HepG2 (cell line): ENCODE results near the gene DNAAF3. TPM values are rescaled to one million over a fixed set of nuclear protein-coding genes. Genes with fewer than 3 reads are reported as not detected.

ENCODE experiments used
- CENPBD1 ChIP-seq: sonication (generic); formaldehyde crosslinking; IDR thresholded peaks from 2 replicates; pipeline ENCODE4 v1.8.0; 2022; ENCODE audit warnings: missing genetic modification reagents, low read depth, mild to moderate bottlenecking, borderline replicate concordance
- CREB3 ChIP-seq: sonication (generic); formaldehyde crosslinking; IDR thresholded peaks from 2 replicates; pipeline ENCODE4 v1.5.0; 2020; ENCODE audit warnings: missing genetic modification reagents
- ETS1 ChIP-seq: sonication (generic); formaldehyde crosslinking; IDR thresholded peaks from 2 replicates; pipeline ENCODE4 v1.4.0; 2020; ENCODE audit warnings: missing genetic modification reagents
- GTF2F1 ChIP-seq: fragments of 150-350 bp; IDR thresholded peaks from 2 replicates; pipeline ENCODE4 v1.6.1; 2014; ENCODE audit warnings: low read length
- MAZ ChIP-seq, 2 experiments: sonication (generic) in 1 of 2; formaldehyde crosslinking in 1 of 2; IDR thresholded peaks; 2 replicates each; pipeline versions ENCODE4 v1.5.0 to v1.6.1; 2012 to 2020; ENCODE audit warnings: low read depth in 2 of 2, mild to moderate bottlenecking in 2 of 2, borderline replicate concordance in 1 of 2, improper control_type of control experiment in 1 of 2, low read length in 1 of 2, missing genetic modification reagents in 1 of 2, moderate library complexity in 1 of 2
- NFYB ChIP-seq: sonication (generic); formaldehyde crosslinking; IDR thresholded peaks from 2 replicates; pipeline ENCODE4 v1.4.0; 2020; ENCODE audit warnings: missing genetic modification reagents
- NR1H2 ChIP-seq: sonication (generic); formaldehyde crosslinking; IDR thresholded peaks from 2 replicates; pipeline ENCODE4 v1.8.1; 2022; ENCODE audit warnings: low read depth, missing genetic modification reagents, borderline replicate concordance
- RXRA ChIP-seq: sonication (generic); formaldehyde crosslinking; IDR thresholded peaks from 2 replicates; pipeline ENCODE4 v1.5.1; 2020; ENCODE audit warnings: missing genetic modification reagents
- SOX5 ChIP-seq: IDR thresholded peaks from 2 replicates; pipeline ENCODE4 v1.6.1; 2016; ENCODE audit warnings: borderline replicate concordance
- TFAP4 ChIP-seq: sonication (generic); IDR thresholded peaks from 2 replicates; pipeline ENCODE4 v1.6.1; 2016; ENCODE audit warnings: low read depth, borderline replicate concordance
- TOPORS ChIP-seq: sonication (generic); formaldehyde crosslinking; IDR thresholded peaks from 2 replicates; pipeline ENCODE4 v1.8.0; 2023; ENCODE audit warnings: mild to moderate bottlenecking, missing genetic modification reagents
- ZFYVE20 ChIP-seq: sonication (generic); formaldehyde crosslinking; IDR thresholded peaks from 2 replicates; pipeline ENCODE4 v1.8.0; 2023; ENCODE audit warnings: low read depth, mild to moderate bottlenecking, moderate library complexity, missing genetic modification reagents, borderline replicate concordance
- ZNF235 ChIP-seq: sonication (generic); formaldehyde crosslinking; IDR thresholded peaks from 2 replicates; pipeline ENCODE4 v1.8.1; 2023; ENCODE audit warnings: mild to moderate bottlenecking, missing genetic modification reagents, borderline replicate concordance
- ZNF30 ChIP-seq: sonication (generic); formaldehyde crosslinking; IDR thresholded peaks from 2 replicates; pipeline ENCODE4 v1.5.0; 2020; ENCODE audit warnings: mild to moderate bottlenecking, missing genetic modification reagents
- ZNF382 ChIP-seq: sonication (generic); formaldehyde crosslinking; IDR thresholded peaks from 2 replicates; pipeline ENCODE4 v1.5.0; 2020; ENCODE audit warnings: missing genetic modification reagents, mild to moderate bottlenecking, borderline replicate concordance
- ZNF510 ChIP-seq: sonication (generic); formaldehyde crosslinking; IDR thresholded peaks from 2 replicates; pipeline ENCODE4 v1.4.0; 2020; ENCODE audit warnings: low read depth, mild to moderate bottlenecking, missing genetic modification reagents
- ZNF512B ChIP-seq: sonication (generic); formaldehyde crosslinking; IDR thresholded peaks from 2 replicates; pipeline ENCODE4 v1.5.1; 2020; ENCODE audit warnings: missing genetic modification reagents, mild to moderate bottlenecking, borderline replicate concordance
- ZNF572 ChIP-seq: sonication (generic); formaldehyde crosslinking; IDR thresholded peaks from 2 replicates; pipeline ENCODE4 v1.5.1; 2020; ENCODE audit warnings: mild to moderate bottlenecking, missing genetic modification reagents
- ZNF639 ChIP-seq: conservative IDR thresholded peaks from 2 replicates; pipeline ENCODE4 v1.6.1; 2018; ENCODE audit warnings: missing genetic modification reagents
- ZNF883 ChIP-seq: sonication (generic); formaldehyde crosslinking; IDR thresholded peaks from 2 replicates; pipeline ENCODE4 v1.5.1; 2020; ENCODE audit warnings: mild to moderate bottlenecking, missing genetic modification reagents; ENCODE audit errors: not compliant biosample characterization
- polyA plus RNA-seq, 8 experiments: library from polyadenylated mRNA; depleted of rRNA in 3 of 8; stranded (reverse) in 7 of 8; unstranded in 1 of 8; fragments of >200 nt; fragmentation: Illumina TruSeq in 4 of 8; extraction: Trizol in 4 of 8; gene quantifications; 2 replicates each; pipeline versions ENCODE4 v1.2.1 to v1.2.3, GENCODE V29; 2011 to 2016; ENCODE audit warnings: low read depth in 4 of 8, missing spikeins in 1 of 8, mixed read lengths in 1 of 8; ENCODE audit not compliant: insufficient read depth in 1 of 8
- total RNA-seq, 5 experiments: library from RNA; depleted of rRNA; stranded (reverse); fragments of >200 nt; fragmentation: Illumina TruSeq; extraction: Trizol; gene quantifications; 2 replicates each; pipeline ENCODE4 v1.2.3, GENCODE V29; 2016; ENCODE audit warnings: low read depth in 1 of 5

Gene DNAAF3
- total and polyA plus RNA-seq, 2 of the 13 experiments (the other 11 are each of a cell fraction or from before 2014, with no cell fraction given) = 0.30 to 0.40 TPM

GRCh38 chr19:55209693-55210472 lies 43.5 kb upstream of the DNAAF3 start (continued):
- TF ChIP-seq ZNF883 (CRISPR knock-in tag) (no peak), CENPBD1 (CRISPR knock-in tag) (no peak), ZNF512B (CRISPR knock-in tag) (no peak), NR1H2 (CRISPR knock-in tag) (no peak), MAZ (IDR thresholded peaks at IDR 0.05; ENCODE audit: borderline replicate concordance, low read depth, low read length) (no peak), MAZ (CRISPR knock-in tag; IDR thresholded peaks at IDR 0.05; ENCODE audit: low read depth) (no peak), GTF2F1 (no peak), ZNF382 (CRISPR knock-in tag) (no peak), ZFYVE20 (CRISPR knock-in tag) (no peak), ETS1 (no peak), ZNF235 (CRISPR knock-in tag) (no peak), ZNF639 (CRISPR knock-in tag) (no peak; the same call in 1 of the 2 replicates), TOPORS (no peak), ZNF30 (no peak), ZNF572 (CRISPR knock-in tag) (peak; percentile 30; the same call in 1 of the 2 replicates), TFAP4 (peak; percentile 65; the same call in 1 of the 2 replicates), NFYB (no peak), CREB3 (CRISPR knock-in tag) (0 out of 2 replicates have a peak, but pooled peaks have one; percentile 67), RXRA (CRISPR knock-in tag) (no peak; the same call in 1 of the 2 replicates), ZNF510 (no peak), SOX5 (CRISPR knock-in tag) (peak; percentile 93; the same call in 1 of the 2 replicates)
